Kidney epithelial cell (primary cell): ENCODE measurements around the gene VAC14. TPM values are rescaled to one million over a fixed set of nuclear protein-coding genes. Genes with fewer than 3 reads are reported as not detected.

Source experiments
- DNase-seq: peaks from one replicate; pipeline ENCODE4 v3.0.0-alpha.2; 2010; ENCODE audit warnings: low read depth
- H3K27me3 ChIP-seq: 2 replicates; pipeline ENCODE4 v1.6.0; 2011; ENCODE audit warnings: low read length; ENCODE audit not compliant: control insufficient read depth, insufficient read depth
- H3K36me3 ChIP-seq: 2 replicates; pipeline ENCODE4 v1.5.1; 2011; ENCODE audit warnings: low read length; ENCODE audit not compliant: control insufficient read depth, insufficient read depth
- H3K4me3 ChIP-seq: 2 replicates; pipeline ENCODE4 v1.5.1; 2011; ENCODE audit warnings: low read depth, mild to moderate bottlenecking, control low read depth, low read length
- total RNA-seq: library from RNA; depleted of rRNA; stranded (reverse); fragments of >200 nt; gene quantifications from 2 replicates; pipeline ENCODE4 v1.2.3, GENCODE V29; 2015
- TF ChIP-seq, protein P1 (sequence below): IDR thresholded peaks from 2 replicates; pipeline ENCODE4 v1.5.1; 2011; ENCODE audit warnings: mild to moderate bottlenecking, moderate library complexity, low read length, control low read depth, inconsistent platforms; ENCODE audit not compliant: insufficient read depth, poor library complexity, severe bottlenecking

The VAC14 gene
- total RNA-seq, 1 donor from 2014 or later: 61.3 TPM

DNA sequence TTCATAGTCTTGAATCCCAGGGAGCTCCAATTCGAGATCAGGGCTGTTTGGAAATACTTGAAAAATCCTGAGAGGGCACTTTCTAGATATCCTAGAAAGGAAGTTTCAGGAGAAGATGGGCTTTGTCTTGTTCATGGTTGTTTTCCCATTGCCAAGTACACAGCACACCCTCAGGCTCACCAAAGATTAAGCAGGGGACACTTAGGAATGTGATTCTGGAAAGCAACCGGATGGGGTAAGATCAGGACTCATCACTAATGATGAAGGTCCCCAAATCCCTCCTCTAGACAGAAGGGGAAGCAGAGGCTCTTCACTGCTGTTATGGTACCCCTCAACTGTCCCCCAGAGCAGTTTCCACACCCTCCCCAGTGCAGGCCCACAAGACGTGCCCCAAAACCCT, 40.7 kb downstream of the VAC14 start:
- no peak overlapping the region for H3K4me3 ChIP-seq
- peaks cover 4% of the 10 kb centered on the region for H3K36me3 ChIP-seq

DNA sequence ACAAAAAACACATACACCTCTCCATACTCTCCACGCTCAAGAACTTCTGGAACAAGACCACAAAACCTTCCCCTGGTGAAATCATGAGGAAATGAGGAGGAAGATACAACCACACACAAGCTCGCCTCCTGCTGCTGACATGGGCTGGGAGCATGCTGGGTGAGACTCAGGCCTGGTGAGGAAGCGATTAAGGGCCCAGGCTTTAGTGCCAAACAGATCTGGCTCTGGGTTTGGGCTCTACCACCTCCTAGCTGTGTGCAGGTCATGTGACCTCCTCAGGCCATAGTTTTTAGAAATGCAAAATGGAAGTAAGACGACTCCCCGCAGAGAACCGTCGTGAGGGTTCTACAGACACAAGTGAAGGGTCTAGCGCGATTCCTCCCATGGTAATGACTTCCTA, 41.3 kb downstream of the VAC14 start:
- H3K36me3 ChIP-seq: peaks cover 4% of the 10 kb centered on the region
- TF ChIP-seq, protein P1, sequence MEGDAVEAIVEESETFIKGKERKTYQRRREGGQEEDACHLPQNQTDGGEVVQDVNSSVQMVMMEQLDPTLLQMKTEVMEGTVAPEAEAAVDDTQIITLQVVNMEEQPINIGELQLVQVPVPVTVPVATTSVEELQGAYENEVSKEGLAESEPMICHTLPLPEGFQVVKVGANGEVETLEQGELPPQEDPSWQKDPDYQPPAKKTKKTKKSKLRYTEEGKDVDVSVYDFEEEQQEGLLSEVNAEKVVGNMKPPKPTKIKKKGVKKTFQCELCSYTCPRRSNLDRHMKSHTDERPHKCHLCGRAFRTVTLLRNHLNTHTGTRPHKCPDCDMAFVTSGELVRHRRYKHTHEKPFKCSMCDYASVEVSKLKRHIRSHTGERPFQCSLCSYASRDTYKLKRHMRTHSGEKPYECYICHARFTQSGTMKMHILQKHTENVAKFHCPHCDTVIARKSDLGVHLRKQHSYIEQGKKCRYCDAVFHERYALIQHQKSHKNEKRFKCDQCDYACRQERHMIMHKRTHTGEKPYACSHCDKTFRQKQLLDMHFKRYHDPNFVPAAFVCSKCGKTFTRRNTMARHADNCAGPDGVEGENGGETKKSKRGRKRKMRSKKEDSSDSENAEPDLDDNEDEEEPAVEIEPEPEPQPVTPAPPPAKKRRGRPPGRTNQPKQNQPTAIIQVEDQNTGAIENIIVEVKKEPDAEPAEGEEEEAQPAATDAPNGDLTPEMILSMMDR: no peak
- no peak overlapping the region for H3K4me3 ChIP-seq
- DNase-seq: no peak
- no peaks in the 10 kb centered on the region for H3K27me3 ChIP-seq

More for the DNA sequence above, 40.7 kb downstream of the VAC14 start:
- TF ChIP-seq, protein P1: no peak
- no peak for DNase-seq
- no peaks in the 10 kb centered on the region for H3K27me3 ChIP-seq

DNA sequence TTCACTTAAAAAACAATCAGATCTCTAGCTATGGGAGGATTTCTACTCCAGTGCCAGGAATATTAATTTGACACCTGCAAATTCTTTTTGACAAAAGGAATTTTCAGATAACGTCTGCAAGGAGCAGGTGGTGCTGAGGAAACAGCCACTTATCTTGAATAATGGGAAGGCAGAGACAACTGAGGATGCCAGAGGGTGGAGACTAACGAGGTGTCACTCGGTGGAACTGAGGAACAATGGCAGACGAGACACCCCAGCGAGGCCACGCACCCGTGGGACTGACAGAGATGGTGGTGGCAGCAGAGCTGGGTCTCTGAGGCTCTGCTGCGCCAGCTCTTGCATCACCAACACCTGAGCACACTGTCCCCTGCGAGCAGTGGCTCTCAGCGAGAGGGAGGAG, 42.2 kb downstream of the VAC14 start:
- Histone ChIP-seq H3K36me3 (peaks cover 4% of the 10 kb centered on the region), H3K27me3 (no peaks in the 10 kb centered on the region), H3K4me3 (no peak overlapping the region)
- DNase-seq: no peak
- TF ChIP-seq, protein P1: no peak

DNA sequence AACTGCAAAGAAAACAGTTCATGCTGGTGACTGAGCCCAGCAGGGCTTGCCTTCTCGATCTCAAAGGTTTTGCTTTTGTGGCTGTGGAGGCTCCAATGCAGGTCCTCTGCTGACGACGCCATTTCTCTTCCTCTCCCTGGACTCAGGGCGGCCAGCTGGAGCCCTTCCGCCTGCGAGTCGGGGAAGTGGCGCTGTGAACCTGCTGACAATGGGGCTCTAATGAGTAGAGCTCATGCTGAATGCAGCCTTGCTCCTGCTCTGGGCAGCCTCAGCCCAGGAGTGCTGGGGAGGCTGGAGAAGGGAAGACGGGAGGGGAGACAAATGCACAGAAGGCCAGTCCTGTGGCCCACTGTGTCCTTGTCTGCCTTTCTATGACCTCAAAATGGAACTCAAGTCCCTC, 43.8 kb downstream of the VAC14 start:
- TF ChIP-seq, protein P1: no peak
- no peak for DNase-seq
- no peaks in the 10 kb centered on the region for H3K36me3 ChIP-seq
- H3K4me3 ChIP-seq: no peak overlapping the region
- no peaks in the 10 kb centered on the region for H3K27me3 ChIP-seq

DNA sequence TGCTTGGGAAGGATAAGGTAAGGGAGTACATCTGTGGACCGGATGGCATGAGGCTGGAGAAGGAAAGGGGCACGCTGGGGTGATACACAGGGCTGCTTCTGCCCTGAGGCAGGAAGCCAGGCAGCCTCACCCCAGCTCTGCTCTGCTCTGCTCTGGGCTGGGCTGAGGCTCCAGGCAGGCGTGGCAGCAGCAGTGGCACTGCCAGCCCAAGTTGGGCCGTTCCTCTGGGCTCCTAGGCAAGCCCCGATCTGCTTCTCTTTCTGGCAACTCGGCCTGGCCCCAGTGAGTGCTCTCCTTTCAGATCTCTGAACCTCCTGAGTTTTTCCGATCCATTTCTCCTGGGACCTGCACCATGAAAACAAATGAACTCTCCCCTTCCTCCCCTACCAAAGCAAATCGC, 44.9 kb downstream of the VAC14 start:
- Histone ChIP-seq H3K36me3 (no peaks in the 10 kb centered on the region), H3K4me3 (no peak overlapping the region), H3K27me3 (no peaks in the 10 kb centered on the region)
- no peak for DNase-seq
- TF ChIP-seq, protein P1: no peak

DNA sequence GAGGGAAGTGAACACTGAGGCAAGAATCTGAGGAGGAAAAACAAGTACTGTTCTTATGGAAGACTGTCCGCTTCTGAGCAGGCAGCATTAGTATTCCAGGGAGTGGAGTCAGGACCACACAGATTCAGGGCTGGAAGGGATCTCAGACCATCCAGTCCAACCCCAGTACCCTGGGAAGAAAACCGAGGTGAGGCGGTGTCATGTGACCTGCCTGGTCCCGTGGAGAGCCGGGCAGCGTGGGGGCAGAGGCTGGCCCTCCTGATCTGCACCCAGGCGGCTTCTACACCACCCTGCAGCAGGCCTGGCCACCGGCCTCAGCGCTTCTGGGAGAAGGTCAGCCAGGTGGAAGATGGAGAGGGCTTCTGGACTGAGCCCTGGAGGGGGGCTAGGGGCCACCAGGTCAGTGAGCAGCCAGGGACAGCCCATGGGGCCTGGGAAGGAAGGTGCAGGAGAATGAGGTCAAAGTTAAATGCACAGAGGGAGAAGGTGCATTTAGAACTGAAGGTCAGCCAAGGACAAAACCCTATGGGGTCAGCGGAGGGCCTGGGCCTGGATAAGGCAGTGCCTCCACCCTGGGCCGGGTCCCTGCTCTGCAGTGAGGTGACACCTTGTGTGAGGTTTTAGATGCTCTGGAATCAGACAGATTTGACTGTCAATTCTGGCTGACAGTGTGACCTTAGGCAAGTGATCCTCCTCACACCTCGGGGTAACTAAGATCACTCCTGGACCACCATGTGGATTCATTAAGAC, 45.9 kb downstream of the VAC14 start:
- Histone ChIP-seq H3K4me3 (no peak overlapping the region), H3K36me3 (no peaks in the 10 kb centered on the region), H3K27me3 (no peaks in the 10 kb centered on the region)
- DNase-seq: no peak
- TF ChIP-seq, protein P1: no peak
